A673 (cell line): ENCODE results near the gene ACOXL. TPM values are rescaled to one million over a fixed set of nuclear protein-coding genes. Genes with fewer than 3 reads are reported as not detected.

ENCODE experiments used
- BruUV-seq: library from RNA; stranded (reverse); fragments of 400-500 nt; replicated peaks from 2 replicates; lab custom pipeline; 2021; lab: Mats Ljungman, UMichigan
- CTCF ChIA-PET: fragments of 300-600 bp; sonication (Branson Sonifier 250); formaldehyde crosslinking; loops from one replicate; lab custom pipeline; 2022; ENCODE audit warnings: antibody characterized with exemption; lab: Charles Lee
- POLR2A ChIA-PET: fragments of 300-600 bp; sonication (Branson Sonifier 250); formaldehyde crosslinking; loops from one replicate; lab custom pipeline; 2022; ENCODE audit warnings: antibody characterized with exemption; ENCODE audit not compliant: low non-redundant PET; lab: Charles Lee
- DNase-seq: peaks from one replicate; pipeline ENCODE4 v3.0.0-alpha.2; 2015; ENCODE audit warnings: low spot score
- H3K27ac ChIP-seq: fragments of 200-600 bp; sonication (generic); 2 replicates; pipeline ENCODE4 v1.5.1; 2016; ENCODE audit warnings: mixed run types, low read depth, mild to moderate bottlenecking, mixed read lengths, antibody characterized with exemption, low read length; ENCODE audit not compliant: poor library complexity, severe bottlenecking
- H3K27me3 ChIP-seq: fragments of 200-600 bp; sonication (generic); replicated peaks from 2 replicates; pipeline ENCODE4 v1.6.1; 2017; ENCODE audit warnings: mixed run types, low read depth, mild to moderate bottlenecking, mixed read lengths, antibody characterized with exemption, low read length; ENCODE audit not compliant: insufficient read depth, poor library complexity
- H3K36me3 ChIP-seq: fragments of 200-600 bp; sonication (generic); 2 replicates; pipeline ENCODE4 v1.6.1; 2016; ENCODE audit warnings: mixed run types, mild to moderate bottlenecking, mixed read lengths, antibody characterized with exemption, low read length; ENCODE audit not compliant: insufficient read depth, poor library complexity, severe bottlenecking
- H3K4me1 ChIP-seq: fragments of 200-600 bp; sonication (generic); 2 replicates; pipeline ENCODE4 v1.6.1; 2017; ENCODE audit warnings: mixed run types, mild to moderate bottlenecking, mixed read lengths, antibody characterized with exemption, low read length; ENCODE audit not compliant: insufficient read depth, poor library complexity, severe bottlenecking
- H3K4me3 ChIP-seq: fragments of 200-600 bp; sonication (generic); 2 replicates; pipeline ENCODE4 v1.5.1; 2016; ENCODE audit warnings: low read depth, mixed run types, mild to moderate bottlenecking, mixed read lengths, low read length; ENCODE audit not compliant: poor library complexity, severe bottlenecking
- H3K9me3 ChIP-seq: fragments of 200-600 bp; sonication (generic); 2 replicates; pipeline ENCODE4 v1.6.1; 2016; ENCODE audit warnings: mixed run types, low read depth, mild to moderate bottlenecking, mixed read lengths, antibody characterized with exemption, low read length; ENCODE audit not compliant: poor library complexity, severe bottlenecking
- CTCF ChIP-seq: fragments of 300-800, 200-600 bp; sonication (generic); conservative IDR thresholded peaks from 2 replicates; pipeline ENCODE4 v1.5.1; 2017; ENCODE audit warnings: low read depth, mild to moderate bottlenecking, antibody characterized with exemption, low read length, moderate library complexity, mixed read lengths
- EZH2 ChIP-seq: fragments of 200-600 bp; sonication (generic); IDR thresholded peaks from 2 replicates; pipeline ENCODE4 v1.6.1; 2017; ENCODE audit warnings: borderline replicate concordance, low read depth, mild to moderate bottlenecking, mixed read lengths, antibody characterized with exemption, low read length; ENCODE audit not compliant: poor library complexity, severe bottlenecking
- intact Hi-C: fragments of 100-400 bp; cut with micrococcal nuclease; formaldehyde crosslinking; loops from one replicate; pipeline ENCODE4 v1.10.0; 2022; ENCODE audit not compliant: unreplicated experiment
- total RNA-seq: library from RNA; stranded (reverse); gene quantifications from 2 replicates; pipeline ENCODE4 v1.2.3, GENCODE V29; 2021

ACOXL gene
- total RNA-seq, 1 experiment from 2014 or later = not detected

GRCh38 chr2:111118981-111119821 lies 386.8 kb downstream of the ACOXL start:
- no peaks in the 10 kb centered on the region for H3K9me3 ChIP-seq
- peaks cover 23% of the 10 kb centered on the region for H3K27me3 ChIP-seq
- CTCF ChIA-PET = no interaction called here
- H3K4me1 ChIP-seq = peaks cover 6% of the 10 kb centered on the region
- H3K27ac ChIP-seq = no peak overlapping the region
- no peak overlapping the region for H3K4me3 ChIP-seq
- DNase-seq = no peak
- H3K36me3 ChIP-seq = no peaks in the 10 kb centered on the region
- POLR2A ChIA-PET = no interaction called here
- no peak for TF ChIP-seq CTCF
- no peak for TF ChIP-seq EZH2
- intact Hi-C loops = loop anchor here (5.0 kb wide), 1 partner anchor 338 kb away; no protein-coding TSS in a partner anchor
- BruUV-seq = no TSS peak

DNA sequence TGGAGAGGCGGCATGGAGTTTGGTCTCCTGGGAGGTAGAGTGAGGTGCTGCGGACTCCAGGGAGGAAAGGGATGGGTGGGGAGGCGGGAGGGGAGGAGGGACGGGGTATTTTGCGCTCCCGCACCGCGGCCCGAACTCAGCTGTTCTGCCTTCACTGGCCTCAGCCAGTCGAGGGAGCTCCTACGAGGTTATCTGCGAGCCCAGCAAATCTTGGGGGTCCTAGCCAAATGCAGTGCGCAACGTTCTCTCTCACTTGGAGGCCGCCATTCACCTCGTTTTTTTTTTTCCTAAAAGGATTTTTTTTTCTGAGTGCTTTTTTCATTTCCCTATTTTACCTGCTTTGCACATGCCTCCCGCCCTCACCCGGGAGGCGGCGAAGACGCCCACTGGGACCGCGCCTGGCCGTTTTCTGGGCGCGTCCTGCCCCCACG lies 387.5 kb downstream of the ACOXL start:
- DNase-seq = no peak
- peaks cover 20% of the 10 kb centered on the region for H3K27me3 ChIP-seq
- H3K27ac ChIP-seq = no peak overlapping the region
- TF ChIP-seq EZH2 (no peak), CTCF (no peak)
- H3K36me3 ChIP-seq = peaks cover 4% of the 10 kb centered on the region
- ChIA-PET CTCF (interaction anchor here (1.4 kb wide), 1 partner anchor 579 kb away, joined by 8 read pairs; no protein-coding TSS in a partner anchor), POLR2A (no interaction called here)
- H3K9me3 ChIP-seq = no peaks in the 10 kb centered on the region
- H3K4me3 ChIP-seq = peak overlapping the region; percentile 60
- BruUV-seq = no TSS peak
- H3K4me1 ChIP-seq = peaks cover 6% of the 10 kb centered on the region
- intact Hi-C loops = loop anchor here (5.0 kb wide), 1 partner anchor 337 kb away; no protein-coding TSS in a partner anchor

DNA sequence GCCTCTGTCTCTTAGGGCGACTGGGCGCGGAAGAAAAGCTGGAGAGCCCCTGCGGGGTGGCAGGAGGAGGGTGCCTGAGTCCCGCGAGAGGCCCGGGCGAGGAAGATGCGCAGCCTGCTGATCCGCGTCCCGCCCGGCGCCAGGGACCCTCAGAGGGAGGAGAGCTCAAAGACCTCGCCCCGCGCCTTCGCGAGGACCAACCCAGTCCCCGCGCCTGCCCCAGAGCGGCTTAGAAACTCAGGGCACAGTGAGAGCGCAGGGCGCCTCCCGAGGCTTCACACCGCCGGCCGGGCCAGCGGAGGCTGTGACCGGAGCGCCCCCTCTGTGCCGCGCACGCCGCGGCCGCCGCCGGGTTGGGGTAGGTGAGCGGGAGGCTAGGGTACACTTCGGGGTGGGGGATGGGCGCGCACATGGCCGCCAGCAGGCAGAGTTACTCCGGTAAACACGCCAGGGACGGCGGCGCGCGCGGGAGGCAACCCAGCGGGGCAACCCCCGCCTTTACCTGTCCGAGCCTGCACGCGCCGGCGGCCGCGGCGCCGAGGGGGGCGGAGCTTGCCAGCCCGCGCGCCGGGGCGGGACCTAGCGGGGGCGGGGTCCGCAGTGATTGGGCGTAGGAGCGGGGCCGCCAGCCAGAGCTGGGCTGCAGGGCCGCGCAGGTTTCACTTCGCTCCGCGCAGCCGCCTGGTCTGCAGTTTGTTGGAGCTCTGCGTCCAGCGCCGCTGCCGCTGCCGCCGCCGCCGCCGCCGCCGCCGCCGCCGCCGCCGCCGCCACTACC lies 388.1 kb downstream of the ACOXL start, which contains the start of gene BCL2L11:
BCL2L11 (plus strand) TSS at position 662 of the 775 bp plus-strand sequence. CDS start 2,832 bp downstream, outside the sequence.
- H3K36me3 ChIP-seq = peaks cover 11% of the 10 kb centered on the region
- BruUV-seq = no TSS peak
- intact Hi-C loops = no loop called here
- no peaks in the 10 kb centered on the region for H3K9me3 ChIP-seq
- H3K27ac ChIP-seq = peak within 1 kb of the TSS; percentile 69
- peak; percentile 93 for DNase-seq
- ChIA-PET CTCF (interaction anchor here (0.6 to 1.4 kb wide), 3 partner anchors 10 to 578 kb away, joined by 3 to 8 read pairs (median 3); no protein-coding TSS in a partner anchor), POLR2A (no interaction called here)
- H3K4me3 ChIP-seq = peak within 1 kb of the TSS; percentile 60
- peaks cover 6% of the 10 kb centered on the region for H3K4me1 ChIP-seq
- TF ChIP-seq CTCF (peak; percentile 46), EZH2 (no peak)
- peaks cover 14% of the 10 kb centered on the region for H3K27me3 ChIP-seq
